GM18519 (cell line): ENCODE data around the gene GULP1.
"Not testable (repeated sequence)": the region's sequence is repeated elsewhere in the genome, so short reads cannot be mapped to it uniquely, and the experiment has no call there.

Source experiments
- ATAC-seq: cut with Tn5 transposase; IDR thresholded peaks from one replicate; pipeline ENCODE4 v1.9.1; 2021; ENCODE audit warnings: mild to moderate bottlenecking, moderate library complexity; ENCODE audit not compliant: unreplicated experiment, low FRiP score

Gene GULP1, protein sequence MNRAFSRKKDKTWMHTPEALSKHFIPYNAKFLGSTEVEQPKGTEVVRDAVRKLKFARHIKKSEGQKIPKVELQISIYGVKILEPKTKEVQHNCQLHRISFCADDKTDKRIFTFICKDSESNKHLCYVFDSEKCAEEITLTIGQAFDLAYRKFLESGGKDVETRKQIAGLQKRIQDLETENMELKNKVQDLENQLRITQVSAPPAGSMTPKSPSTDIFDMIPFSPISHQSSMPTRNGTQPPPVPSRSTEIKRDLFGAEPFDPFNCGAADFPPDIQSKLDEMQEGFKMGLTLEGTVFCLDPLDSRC

DNA sequence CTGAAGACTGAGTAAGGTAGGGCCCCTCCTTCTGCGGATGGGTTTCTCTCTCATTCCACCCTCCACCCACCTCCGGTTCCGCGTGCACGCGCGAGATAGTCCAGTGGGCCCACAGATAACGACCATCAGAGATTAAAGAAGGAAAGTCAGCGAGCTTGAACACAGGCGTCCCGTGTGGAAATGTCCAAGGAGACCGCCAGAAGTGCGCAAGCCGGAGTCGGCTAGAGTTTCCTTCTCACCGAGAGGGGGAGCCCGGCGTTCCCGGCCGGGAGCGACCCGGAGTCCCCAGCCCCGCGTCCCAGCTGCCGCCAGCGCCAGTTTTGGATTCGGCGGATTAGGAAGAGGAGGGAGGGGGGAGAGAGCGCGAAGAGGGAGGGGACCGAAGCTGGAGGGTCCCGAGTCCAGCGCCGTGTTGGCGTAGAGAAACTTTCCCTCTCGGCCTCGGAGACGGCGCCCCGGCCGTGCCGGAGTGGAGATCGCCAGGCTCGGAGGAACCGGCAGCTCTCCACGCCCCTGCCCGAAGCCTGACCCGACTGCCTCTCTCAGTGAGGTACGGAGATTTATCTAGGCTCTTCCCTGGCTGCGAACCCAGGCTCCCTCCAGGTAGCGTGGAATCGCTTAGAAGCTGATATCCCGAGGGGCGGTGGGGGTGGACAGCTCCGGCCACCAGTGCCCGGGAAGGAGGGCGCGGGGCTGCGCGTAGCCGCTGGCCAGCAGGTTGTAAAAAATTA lies at the start of gene GULP1:
GULP1 (plus strand) TSS at position 258 of the 731 bp plus-strand sequence. CDS start 185,829 bp downstream, outside the sequence.
- ATAC-seq: no peak

DNA sequence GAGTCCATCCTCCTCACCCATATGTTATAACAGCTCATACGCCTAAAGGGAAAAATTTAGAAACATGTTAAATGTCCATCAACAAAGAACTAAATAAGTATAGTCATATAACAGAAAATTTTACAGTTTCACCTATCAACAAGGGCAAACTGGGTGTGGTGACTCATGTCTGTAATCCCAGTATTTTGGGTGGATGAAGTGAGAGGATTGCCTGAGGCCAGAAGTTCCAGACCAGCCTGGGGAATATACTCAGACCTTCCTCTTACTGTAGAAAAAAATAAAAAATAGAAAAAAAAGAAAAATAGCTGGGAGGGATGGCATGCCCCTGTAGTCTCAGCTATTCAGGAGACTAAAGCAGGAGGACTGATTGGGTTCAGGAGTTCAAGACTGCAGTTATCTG lies 48.3 kb upstream of the GULP1 start:
- no peak for ATAC-seq

DNA sequence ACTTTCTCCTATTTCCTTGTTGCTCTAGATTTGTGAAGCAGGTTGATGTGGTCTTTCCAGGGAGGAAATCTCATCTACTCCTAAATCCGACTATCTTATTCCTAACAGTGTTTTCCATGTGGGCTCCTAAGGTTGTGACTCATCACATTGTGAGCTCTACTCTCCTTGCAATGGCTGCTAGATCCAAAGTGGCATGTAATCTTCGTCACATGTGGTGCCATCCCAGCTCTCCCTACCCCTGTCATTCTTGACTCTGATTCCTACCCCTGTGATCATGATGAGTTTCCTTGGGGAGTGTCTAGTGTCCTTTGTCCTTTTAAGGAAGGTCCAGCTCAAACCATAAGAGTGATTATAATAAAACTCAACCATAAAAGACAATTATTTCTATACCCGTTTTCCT lies 47.3 kb upstream of the GULP1 start:
- no peak for ATAC-seq

DNA sequence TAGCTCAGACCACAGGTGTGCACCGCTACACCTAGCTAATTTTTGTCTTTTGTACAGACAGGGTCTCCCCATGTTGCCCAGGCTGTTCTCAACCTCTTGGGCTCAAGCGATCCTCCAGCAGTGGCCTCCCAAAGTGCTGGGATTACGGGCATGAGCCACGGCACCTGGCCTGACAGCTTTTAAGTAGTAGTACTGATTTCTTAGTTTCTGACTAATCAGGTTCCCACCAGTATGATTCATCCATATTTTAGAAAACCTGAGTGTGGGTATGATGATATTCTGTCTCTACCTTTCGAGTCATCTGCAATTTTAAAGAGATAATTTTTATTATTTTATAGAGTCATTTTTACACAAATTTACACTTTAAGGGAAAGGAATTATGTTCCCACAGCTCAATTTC lies 46.4 kb upstream of the GULP1 start:
- no peak for ATAC-seq

DNA sequence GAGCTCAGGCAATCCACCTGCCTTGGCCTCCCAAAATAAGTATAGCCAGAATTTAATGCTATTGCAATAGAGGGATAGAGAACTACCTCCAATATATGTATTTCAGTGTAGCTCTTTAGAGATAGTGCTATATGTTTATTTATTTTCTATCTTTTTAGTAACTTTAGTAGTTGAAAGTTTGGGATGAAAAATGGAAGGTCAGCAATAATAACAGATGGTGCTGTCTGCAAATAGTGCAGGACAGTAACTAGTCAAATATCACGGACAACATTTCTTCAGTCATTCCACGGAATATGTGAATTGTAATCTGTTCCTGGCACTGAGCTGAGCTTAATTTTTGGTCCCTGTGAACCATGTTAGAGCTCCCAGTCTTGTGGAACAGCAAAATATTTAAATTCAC lies 43.2 kb upstream of the GULP1 start:
- no peak for ATAC-seq

DNA sequence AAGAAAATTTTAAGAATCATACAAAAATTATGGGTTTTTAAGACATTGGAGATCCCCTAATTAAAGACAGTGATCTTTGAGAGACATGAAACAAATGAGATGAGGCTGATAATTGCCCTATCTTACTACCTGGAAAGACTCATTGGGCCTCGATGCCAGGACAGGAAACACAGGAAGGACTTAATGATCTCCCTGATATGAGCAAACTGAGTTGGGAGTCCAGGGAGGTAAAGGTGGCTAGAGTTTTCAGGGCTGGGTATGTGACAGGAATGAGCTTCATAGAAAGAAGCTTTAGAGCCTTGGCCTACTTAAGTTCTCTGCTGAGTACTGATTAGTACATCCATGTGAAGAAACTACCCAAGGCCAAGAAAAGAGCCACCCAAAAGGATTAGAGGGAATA lies 40.6 kb upstream of the GULP1 start:
- ATAC-seq: no peak

DNA sequence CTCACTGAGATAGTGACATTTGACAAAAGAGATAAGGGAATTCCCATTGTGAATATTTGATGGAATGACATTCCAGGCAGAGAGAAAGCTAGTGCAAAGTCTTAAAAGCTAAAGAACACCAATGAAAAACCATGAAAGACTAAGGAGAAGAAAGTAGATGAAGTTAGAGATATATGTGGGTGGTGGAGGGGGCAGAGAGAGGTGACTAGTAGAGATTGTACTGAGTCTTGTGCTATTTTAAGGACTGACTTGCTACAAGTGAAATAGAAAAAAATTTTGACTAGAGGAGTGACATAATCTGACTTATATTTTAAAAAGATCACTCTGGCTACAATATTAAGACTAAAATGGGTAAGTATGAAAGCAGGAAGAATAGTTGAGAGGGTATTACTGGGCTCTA lies 35.3 kb upstream of the GULP1 start:
- no peak for ATAC-seq

DNA sequence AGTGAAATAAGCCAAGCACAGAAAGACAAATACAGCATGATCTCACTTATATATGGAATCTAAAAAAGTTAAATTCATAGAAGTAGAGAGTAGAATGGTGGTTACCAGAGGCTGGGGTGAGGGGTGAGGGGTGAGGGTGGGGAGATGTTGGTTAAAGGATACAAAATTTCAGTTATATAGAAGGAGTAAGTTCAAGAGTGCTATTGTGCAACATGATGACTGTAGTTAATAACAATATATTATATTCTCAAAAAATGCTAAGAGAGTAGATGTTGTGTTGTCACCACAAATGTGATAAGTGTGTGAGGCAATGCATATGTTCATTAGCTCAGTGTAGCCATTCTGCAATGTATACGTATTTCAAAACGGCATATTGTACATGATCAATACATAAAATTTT lies 26.4 kb upstream of the GULP1 start:
- ATAC-seq: no peak

DNA sequence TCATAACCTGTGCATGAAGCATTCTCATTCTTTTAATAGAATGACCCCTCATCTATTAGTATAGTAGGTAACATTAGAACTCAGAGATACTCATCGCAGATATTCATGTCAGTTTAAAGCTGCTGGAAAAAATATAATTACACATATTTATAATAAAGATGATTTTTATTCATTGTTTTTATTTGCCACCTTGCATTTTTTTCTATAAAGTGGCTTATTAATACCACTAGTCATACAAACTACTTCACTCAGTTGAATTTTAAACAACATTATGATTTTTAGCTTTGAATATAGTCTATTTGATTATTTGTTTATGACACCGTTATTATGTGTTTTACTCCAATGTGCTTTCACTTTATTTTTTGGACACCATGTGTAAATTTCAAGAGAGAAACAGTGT lies 23.9 kb upstream of the GULP1 start:
- ATAC-seq: no peak

DNA sequence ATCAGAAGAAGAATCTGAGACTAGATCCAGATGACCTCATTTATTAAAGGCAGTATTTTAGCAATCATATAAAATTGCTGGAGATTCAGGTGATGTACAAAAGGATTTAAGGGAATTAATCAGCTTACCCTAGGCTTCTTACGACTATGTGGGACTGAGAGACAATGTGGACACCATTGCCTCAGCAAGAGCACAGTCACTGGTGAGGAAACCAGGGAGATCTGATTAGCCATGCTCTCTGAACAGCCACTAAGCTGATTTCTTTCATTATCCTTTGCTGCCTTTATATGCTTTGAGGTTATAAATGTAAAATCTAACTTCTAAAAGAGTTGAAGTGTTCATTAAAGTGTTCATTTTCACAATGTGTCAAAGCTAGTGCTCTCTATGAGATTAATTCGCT lies 22.7 kb upstream of the GULP1 start:
- no peak for ATAC-seq

DNA sequence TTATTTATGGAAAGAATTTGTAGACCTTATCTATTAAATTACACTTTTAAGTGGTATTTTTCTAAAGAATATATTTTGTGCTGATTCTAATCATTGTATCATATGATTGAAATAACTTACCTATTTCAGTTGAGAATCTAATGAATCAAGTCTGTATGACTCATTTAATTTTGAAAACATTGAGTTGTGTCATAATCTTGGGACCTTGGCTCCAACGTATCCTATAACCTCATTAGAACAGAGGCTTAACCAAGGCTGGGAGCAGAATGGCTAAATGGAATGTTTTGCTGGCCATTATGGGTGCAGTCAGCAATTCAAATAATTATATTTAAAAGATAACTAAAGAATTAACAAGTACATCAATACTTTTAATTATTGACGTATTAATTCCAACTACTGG lies 19.6 kb upstream of the GULP1 start:
- ATAC-seq: no peak

DNA sequence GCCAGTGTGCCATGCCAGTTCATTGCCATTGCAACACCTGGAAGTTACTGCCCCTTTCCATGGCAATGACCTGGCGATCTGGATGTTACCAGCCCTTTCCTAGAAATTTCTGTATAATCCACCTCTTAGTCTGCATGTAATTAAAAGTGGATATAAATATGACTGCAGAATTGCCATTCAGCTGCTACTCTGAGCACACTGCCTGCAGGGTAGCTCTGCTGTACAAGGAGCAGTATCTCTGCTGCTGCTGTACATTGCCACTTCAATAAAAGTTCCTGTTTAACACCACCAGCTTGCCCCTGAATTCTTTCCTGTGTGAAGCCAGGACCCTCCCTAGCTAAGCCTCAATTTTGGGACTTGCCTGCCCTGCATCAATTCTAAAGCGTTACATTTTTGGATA lies 17.4 kb upstream of the GULP1 start:
- no peak for ATAC-seq

DNA sequence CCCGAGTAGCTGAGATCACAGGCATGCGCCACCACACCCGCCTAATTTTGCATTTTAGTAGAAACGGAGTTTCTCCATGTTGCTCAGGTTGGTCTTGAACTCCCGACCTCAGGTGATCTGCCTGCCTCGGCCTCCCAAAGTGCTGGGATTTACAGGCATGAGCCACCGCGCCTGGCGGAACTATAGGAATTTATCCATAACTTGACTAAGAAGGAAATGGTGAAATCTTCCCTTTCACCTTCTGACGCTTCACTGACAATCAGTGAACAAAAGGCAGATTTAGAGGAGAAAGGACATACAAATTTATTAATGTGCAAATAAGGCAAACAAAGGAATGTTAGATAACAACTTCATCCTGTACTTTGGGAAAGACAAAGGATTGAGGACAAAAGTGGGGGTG lies 15.4 kb upstream of the GULP1 start:
- no peak for ATAC-seq

DNA sequence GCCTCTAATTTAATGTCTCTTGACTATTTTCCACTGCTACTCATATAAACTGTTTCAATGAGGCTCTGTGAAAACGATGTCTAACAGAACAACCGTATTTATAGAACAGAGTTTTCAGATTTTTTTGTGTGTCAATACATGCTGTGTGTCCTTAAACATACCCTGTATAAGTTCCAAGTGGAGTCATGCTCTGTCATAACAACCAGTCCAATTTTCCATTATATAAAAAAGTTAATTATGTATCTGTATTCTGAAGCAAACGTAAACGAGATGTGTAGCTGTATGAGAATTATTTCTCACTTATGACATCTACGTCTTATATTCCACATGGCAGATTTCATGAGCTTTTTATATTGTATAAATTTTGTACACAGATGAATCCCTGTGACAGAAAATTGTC lies 13.9 kb upstream of the GULP1 start:
- ATAC-seq: no peak

DNA sequence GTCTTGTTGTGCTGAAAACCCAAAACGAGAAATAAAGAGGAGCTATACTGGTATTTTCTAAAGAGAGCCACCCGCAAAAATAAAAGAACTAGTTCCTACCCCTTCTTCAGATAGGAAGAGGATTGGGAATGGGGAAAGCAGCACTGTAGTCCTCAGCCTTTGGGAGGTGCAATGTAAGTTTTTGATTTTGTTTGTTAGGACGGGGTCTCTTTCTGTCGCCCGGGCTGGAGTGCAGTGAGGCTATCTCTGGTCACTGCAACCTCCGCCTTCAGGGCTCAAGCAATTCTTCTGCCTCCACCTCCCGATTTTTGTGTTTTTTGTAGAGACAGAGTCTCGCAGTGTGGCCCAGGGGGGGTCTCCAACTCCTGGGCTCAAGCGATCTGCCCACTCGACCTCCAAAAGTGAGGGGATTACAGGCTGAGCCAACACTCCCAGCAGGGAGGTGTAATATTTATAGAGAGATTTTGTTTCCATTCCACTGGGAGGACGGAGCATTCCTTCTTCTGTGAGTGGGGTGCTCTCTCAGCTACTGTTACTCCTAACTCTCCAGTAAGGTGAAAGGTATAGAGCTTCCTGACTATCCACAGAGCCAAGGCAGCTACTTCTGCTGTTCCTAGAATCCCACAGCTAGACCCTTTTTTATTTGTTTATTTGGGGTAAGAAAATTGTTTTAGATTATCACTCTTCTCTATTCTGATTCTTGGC lies 13.1 kb upstream of the GULP1 start:
- ATAC-seq: no peak

DNA sequence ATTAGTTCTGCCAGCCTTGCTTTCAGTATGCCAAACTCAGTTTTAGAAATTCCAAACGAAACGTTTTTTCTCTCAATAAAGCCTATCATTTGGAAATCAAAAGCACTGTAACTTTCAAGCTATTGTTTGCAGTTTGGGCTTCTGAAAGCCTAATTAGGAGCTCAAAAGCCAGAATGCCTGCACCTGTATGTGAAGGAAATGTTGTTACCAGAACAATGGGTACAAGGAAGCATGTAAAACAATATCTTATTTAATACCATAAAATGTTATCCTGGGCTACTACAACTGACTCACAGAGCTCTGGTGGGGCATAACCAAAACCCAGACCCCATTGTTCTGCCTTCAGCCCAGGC lies 12.6 kb upstream of the GULP1 start:
- no peak for ATAC-seq

DNA sequence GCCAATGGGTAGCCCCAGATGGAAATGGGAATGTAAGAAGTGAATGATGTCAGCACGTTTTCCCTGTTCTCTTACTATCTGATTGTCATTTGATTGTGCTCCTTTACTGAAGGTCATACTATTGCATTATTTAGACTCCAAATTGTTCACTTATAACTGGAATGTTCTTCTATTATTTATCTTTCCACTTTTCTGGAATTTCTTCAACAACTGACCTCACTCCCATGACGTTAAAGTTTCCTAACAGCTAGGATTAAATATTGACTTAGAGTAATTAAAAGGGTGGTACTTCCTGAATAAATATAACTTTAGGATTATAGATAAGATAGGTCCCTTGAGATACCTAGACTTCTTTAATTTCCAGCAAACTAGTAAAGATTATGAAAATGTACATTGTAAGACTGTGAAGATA lies 10.9 kb upstream of the GULP1 start:
- no peak for ATAC-seq

DNA sequence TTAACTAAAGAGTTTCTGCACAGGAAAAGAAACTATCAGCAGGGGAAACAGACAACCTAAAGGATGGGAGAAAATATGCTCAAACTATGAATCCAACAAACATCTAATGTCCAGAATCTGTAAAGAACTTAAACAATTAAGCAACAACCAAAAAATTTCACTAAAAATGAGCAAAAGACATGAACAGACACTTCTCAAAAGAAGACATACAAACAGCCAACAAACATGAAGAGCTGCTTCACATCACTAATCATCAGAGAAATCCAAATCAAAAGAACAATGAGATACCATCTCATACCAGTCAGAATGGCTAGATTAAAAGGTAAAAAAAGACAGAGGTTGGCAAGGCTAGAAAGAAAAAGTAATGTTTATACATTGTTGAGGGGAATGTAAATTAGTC lies 8.8 kb upstream of the GULP1 start:
- no peak for ATAC-seq

DNA sequence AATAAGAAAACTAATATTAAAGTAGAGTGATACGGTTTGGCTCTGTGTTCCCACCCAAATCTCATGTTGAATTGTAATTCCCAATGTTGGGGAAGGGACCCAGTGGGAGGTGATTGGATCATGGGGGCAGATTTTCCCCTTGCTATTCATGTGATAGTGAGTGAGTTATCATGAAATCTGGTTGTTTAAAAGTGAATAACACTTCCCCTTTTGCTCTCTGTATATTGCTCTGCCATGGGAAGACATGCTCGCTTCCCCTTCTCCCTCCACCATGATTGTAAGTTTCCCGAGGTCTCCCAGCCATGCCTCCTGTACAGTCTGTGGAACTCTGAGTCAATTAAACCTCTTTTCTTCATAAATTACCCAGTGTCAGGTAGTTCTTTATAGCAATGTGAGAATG lies 7.4 kb upstream of the GULP1 start:
- ATAC-seq: not testable (repeated sequence)

DNA sequence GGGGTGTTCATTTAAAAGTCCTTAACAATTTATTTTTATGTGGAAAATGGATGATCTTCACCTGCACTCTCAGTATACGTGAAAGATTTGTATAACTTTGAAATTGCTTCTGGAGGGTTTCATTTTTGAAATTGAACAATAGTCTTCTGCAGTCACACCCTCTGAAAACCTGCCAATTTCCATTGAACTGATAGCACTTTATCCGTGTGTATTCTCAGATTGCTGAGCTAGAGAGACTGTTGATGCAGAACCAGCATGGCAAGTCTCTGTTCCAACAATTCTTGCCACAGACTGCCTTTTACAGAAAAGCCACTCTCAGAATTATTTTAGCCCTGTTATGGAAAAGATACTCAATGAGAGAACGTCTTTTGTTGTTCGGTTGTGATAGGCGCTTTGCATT lies 6.6 kb upstream of the GULP1 start:
- no peak for ATAC-seq

DNA sequence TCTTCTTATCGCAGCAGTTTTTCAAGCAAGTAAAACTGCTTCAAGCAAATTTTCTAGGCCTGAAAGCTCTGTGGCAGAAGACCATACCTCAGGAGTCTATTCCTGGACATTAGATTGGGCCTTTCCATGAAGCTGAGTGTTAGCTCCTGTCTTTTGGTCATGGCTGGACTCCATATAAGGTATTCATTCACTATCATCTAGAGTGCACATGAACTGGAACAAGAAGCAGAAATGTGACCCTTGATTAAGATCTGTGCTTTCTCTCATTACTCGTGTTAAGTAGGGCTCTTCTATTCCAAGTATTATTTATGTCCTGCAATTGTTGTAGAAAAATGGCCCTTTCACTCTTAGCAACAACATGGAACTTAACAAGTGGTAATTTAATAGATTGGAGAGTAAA lies 5.9 kb upstream of the GULP1 start:
- ATAC-seq: no peak

DNA sequence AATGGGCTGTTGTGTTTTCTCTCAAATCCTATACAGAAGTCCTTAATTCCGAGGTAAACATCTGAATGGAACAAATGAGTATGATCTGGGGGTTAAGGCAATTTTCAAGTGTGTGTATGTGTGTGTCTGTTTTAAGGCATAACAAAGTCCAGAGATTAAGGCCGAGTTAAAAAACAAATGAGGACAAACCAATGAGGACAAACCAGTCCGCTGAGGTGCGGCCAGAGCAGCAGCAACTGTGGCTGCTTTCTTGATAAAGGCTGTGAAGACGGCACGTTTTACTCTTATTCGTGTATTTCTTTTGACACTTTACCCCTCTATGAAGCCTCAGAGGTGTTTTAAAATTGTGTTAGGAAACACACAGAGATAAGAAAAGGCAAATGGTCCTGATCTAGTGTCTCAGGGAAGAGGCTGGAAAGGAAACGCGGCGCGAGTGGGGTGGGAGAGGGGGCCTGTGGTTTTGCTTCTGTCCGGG lies 495 bp upstream of the GULP1 start:
- no peak for ATAC-seq
